HT-29 (cell line): ENCODE data around the gene OTULINL. TPM values are rescaled to one million over a fixed set of nuclear protein-coding genes. Genes with fewer than 3 reads are reported as not detected.
A peak's percentile ranks its signal among the peaks of the same experiment; 100 is the strongest.

Experiments
- DNase-seq: peaks from one replicate; pipeline ENCODE4 v3.0.0-alpha.2; 2015; ENCODE audit warnings: low spot score
- total RNA-seq: library from RNA; depleted of rRNA; stranded (reverse); fragments of >200 nt; shearing (Covaris generic); gene quantifications from 2 replicates; pipeline ENCODE4 v1.2.3, GENCODE V29; 2014

OTULINL gene
- total RNA-seq, 1 experiment from 2014 or later = 7.5 TPM

DNA sequence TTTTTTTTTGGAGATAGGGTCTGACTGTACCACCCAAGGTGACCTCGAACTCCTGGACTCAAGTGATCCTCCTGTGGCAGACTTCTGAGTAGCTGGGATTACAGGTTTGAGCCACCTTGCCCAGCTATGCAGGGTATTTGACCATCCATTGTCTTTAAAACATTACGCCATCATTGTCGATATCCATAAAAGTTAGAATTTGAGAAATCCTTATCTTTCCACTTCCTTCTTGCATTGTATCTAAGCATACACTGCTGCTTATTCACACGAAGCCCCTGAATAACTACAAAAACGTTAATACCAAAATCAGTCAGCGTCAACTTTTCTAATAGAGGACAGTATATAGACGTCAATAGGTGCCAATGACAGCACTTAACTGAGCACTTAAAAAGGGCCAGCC lies 5.4 kb upstream of the OTULINL start:
- no peak for DNase-seq

DNA sequence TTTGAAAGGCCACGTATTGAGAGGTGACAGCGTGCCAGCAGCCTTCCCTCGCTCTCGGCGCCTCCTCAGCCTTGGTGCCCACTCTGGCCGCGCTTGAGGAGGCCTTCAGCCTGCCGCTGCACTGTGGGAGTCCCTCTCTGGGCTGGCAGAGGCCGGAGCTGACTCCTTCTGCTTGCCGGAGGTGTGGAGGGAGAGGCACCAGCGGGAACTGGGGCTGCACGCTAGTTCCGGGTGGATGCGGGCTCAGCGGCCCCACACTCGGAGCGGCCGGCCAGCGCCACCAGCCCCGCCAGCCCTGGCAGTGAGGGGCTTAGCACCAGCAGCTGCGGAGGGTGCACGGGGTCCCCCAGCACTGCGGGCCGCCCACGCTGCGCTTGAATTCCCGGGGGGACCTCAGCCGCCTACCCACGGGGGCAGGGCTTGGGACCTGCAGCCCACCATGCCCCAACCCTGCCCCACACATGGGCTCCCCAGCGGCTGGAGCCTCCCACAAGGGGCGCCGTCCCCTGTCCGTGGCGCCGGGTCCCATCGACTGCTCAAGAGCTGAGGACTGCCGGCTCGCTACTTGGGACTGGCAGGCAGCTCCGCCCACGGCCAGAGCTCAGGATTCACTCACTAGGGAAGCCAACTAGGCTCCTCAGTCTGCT lies 4.4 kb upstream of the OTULINL start:
- DNase-seq = no peak

DNA sequence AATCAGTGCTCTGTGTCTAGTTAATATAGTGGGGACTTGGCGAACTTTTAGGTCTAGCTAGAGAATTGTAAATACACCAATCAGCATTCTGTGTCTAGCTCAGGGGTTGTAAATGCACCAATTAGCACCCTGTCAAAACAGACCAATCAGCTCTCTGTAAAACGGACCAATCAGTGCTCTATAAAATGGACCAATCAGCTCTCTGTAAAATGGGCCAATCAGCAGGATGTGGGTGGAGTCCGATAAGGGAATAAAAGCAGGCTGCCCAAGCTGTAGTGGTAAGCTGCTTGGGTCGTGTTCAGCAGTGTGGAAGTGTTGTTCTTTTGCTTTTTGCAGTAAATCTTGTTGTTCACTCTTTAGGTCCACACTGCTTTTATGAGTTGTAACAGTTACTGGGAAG lies 3.6 kb upstream of the OTULINL start:
- DNase-seq = no peak

DNA sequence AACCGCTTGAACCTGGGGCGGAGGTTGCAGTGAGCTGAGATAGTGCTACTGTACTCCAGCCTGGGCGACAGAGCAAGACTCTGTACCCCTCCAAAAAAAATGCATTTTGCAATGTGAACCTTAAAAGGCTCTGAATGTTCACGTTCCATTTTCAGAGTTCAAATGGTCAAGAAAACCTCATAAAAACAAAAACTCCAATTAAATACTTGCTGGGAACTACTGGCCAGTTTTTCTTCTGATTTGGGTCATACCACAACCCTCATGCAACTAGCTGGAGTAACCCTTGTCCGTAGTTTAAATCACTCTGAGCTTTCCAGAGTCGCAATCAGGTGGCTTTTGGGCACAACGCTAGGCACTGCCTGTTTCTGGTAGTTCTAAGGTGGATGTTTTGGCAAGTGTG lies 2.3 kb upstream of the OTULINL start:
- no peak for DNase-seq

DNA sequence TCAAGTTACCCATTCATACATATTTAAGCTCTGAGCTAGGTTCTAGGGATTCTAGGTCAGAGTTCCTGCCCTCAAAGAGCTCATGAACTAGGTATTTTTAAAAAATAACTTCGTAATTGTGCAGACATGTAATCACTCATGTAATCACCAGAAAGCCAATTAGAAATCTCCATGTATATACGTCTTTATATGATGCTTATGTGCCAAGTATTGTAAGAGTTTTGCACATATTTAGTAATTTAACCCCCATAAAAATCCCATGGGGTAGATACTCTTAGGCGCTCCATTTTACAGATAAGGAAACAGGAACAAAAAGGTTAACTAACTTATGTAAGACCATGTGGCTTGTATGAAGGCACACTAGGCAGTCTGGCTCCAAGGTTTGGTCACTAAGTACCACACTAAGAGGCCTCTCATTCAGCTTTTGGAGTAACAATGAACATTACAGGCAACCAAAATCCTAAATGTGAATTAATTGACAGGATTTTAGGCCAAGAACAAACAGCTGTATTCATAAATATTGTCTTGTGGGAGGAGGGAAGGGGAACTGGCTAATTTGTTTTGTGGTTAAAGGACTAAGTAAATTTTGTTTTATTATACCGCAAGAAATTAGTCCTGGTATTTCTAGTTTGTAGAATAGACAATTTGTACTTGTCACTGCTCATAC lies 1.7 kb upstream of the OTULINL start:
- peak; percentile 11 for DNase-seq

DNA sequence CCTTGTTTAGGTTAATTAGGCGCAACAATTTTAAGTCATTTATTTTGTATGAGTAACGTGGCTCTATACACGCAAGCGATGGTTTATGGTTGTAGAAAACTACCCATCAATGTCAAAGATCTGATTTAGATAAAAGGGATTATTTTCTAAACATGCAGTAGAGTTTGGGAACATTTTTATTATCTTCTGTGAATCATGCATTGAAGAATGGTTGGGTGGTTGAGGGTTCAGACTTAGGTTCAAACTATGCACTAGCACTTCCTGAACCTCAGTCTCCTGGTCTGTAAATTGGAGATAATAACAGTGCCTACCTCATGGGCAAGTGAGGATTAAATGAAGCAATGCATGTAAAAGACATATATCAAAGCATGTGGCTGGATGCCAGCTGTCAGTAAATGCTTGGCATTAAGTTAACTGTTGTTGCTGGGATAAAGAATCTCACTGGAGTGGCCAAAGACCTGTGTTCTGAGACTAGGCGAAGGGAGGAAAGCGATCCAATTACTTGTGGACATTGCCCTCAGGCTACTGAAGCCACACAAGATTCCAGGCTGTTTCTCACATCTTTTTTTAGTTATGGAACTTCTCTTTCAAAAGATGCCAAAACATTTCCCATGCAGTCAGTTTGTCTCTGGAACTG lies 1.1 kb upstream of the OTULINL start:
- peak; percentile 60 for DNase-seq

DNA sequence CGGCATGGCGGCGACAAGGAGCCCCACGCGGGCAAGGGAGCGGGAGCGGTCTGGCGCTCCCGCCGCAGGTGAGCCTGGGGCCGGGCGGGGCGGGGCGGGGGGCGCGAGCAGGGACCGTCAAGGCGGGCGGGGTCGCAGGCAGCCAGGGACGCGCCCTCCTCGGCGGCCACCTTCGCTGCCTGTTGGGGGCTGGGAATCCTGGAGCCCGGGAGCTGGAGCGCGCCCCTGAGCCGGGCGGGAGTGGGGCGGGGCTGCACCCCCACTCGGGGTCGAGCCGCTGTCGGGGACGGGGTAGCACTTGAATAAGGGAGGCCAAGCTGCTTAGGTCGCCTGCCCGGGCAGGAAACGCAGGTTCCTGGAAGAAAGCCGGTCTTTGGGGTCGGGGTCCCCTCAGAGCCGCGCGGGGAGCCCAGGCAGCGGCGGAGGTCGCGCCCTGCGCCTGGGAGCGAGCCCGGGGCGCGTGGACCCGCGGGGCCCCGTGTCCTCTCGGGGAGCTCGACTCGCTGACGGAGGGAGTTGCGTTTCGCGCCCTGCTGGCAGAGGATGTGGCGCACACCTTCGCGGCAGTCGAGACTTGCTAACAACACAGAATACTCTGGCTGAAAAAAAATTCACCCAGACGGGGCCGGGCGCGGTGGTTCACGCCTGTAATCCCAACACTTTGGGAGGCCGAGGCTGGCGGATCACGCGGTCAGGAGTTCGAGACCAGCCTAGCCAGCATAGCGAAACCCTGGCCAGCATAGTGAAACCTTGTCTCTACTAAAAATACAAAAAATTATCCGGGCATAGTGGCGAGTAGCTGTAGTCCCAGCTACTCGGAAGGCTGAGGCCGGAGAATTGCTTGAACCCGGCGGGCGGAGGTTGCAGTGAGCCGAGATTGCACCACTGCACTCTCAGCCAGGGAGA lies 552 bp downstream of the OTULINL start:
- peak; percentile 81 for DNase-seq

DNA sequence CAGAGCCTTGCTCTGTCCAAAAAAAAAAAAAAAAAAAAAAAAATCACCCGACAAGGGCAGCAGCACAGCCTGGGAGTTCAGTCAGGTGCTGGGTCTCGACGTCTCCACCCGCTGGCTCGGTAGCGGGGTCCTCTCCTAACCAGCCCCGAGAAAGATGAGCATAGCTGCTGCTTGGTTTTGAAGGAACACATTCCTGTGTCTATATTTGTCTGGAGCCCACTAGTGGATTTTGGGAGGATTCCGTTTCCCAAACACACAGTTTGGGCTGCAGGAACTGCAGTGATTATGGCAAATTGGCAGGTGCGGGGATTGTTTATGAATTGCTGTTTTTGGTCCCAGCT lies 1.2 kb downstream of the OTULINL start:
- DNase-seq = no peak

DNA sequence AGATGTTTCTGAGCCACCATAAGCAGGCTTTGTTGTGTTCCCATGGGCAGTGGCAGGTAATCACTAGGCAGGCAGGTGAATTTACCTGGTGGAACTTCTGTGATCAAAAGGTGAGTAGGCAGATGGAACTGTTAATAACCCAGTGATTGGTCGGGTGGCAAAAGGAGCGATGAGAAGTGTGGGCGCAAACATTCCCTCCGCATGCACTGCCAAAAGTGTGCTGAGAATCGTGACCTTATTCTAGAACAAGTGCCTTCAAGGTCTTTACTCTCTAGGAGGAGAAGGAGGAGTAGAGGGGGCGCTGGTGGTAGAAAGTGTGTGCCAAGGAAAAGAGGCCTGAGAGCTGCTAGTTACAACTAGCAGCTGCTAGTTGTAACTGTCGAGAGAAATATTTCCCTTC lies 3.3 kb downstream of the OTULINL start:
- DNase-seq = no peak

DNA sequence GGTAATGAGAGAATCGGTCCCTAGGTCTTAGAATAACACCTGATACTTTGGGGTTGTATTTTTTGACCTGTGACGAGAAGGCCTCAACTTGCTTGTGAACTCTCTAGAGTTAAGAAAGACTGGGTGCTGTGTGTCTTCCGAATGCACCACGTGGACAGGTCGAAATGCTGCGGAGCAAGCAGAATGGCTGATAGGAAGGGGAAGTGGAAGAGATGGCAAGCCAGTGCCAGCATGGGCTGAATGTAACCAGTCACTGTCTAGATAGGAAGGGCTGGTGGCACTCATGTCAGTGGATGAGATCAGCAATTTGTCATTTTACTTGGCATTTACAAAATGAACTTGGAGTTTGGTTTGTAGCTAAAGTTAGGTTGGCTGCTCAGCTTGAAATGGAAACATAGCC lies 5.6 kb downstream of the OTULINL start:
- DNase-seq = no peak

DNA sequence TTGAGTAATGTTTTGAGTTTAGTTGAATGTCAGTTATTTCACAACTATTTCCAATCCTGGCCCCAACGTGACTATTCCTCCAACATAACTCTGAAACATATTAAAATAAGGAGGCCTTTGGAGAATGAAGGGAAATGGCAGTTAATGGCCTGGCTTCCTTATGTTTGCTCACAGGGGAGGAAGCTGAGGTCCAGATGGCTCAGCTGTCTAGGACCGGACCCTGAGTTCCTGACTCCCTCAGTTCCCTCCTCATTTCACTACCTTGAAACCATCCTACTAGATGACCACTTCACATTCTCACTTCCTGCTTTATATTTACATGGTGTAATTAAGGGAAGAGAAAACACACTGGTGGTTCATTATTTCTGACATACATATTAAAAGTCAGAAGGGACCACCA lies 6.6 kb downstream of the OTULINL start:
- DNase-seq = no peak

DNA sequence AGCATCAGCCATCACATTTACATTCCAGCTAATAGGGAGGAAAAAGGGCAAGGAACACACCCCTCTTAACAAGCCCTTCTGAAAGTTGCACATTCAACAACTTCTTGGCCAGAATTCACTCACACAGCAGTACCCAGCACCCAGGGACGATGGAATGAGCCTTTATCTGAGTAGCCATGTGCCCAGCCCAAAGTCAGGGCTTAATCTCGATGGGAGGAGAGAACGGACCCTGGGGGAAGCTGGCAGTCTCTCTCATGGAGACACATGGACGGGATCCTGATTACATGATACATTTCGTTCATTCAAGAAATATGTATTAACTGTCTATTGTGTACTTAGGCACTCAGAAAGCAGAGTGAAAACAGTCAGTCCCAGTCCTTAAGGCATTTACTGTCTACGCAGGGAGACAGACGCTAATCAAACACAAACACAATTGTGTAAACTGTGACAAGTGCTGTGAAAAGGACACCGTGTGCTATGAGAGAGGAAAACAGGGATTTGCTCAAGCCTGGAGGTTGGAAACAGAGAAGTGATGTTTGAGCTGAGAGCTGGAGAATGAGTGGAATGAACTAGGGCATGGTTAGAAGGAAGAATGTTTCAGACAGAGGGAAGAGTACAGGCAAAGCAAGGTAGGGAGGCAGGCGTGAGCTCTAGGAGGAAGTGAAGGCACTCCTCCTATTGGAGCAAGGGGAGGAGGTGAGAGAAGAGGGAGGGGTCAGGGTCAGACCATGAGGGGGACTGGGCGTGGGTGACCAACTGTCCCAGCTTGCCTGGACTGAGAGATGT lies 7.4 kb downstream of the OTULINL start:
- no peak for DNase-seq

DNA sequence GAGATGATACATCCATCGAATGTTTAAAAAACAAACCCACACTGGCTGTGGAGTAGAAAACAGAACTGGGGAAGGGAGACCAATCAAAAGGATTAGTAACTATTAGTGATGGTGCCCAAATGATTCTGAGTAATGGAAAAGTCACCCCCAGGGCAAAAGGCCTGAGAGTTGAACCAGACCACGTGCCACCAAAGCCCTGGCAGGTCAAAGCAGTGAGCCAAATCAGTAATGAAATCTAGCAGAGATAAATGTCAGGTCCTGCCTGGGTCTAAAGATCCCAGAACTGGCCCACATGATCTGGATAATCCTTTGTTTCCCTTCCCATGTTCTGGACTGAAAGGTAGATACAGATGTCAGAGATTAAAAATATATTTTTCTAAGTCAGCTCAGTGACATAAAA lies 9.4 kb downstream of the OTULINL start:
- DNase-seq = no peak

DNA sequence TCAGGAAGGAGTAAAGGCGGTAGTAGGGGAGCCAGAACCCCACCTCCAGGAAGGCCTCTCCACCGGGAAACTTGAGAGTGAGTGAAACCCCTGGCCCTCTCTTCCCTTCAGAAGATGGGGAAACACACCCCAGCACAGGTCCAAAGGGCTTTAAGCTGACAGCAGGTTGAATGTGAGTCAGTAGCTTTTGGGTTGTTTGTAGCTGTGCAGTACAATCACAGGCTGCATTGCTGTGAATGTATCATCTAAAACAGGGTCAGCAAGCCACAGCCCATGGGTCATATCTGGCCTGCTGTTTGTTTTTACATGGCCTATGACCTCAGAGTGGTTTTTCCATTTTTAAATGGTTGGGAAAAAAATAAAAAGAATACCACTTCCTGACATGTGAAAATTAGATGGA lies 10.0 kb downstream of the OTULINL start:
- no peak for DNase-seq

DNA sequence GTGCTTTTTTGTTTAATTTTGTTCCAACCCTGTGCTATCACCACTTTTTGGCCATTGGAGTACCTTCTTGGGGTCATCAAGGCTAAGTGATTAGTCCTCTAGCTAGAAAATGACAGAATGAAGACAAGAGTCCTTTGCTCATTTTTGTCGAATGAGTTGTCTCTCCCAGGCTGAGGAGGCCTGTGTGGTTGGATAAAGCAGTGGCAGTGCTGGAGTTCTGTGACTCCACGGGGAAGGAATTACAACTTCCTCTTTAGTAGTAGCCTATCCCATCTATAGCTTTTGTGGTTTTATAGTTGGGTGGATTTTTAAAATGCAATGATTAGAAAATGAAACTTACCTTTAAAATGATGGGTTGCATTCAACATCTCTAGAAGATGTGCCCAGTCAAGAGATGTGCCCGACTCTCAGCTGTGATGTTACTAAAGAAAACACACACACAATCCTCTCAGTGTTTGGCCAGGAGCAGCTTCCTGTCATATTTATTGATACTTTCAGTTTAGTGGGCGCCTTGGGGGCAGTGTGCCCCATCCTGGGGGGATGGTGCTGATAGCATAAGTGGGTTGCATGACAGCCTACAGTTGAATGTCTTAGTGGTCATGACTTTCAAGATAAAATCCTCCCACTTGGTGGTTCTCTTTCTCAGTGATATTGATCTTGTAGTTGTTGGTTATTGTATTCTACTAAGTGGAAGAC lies 11.9 kb downstream of the OTULINL start:
- DNase-seq = no peak

DNA sequence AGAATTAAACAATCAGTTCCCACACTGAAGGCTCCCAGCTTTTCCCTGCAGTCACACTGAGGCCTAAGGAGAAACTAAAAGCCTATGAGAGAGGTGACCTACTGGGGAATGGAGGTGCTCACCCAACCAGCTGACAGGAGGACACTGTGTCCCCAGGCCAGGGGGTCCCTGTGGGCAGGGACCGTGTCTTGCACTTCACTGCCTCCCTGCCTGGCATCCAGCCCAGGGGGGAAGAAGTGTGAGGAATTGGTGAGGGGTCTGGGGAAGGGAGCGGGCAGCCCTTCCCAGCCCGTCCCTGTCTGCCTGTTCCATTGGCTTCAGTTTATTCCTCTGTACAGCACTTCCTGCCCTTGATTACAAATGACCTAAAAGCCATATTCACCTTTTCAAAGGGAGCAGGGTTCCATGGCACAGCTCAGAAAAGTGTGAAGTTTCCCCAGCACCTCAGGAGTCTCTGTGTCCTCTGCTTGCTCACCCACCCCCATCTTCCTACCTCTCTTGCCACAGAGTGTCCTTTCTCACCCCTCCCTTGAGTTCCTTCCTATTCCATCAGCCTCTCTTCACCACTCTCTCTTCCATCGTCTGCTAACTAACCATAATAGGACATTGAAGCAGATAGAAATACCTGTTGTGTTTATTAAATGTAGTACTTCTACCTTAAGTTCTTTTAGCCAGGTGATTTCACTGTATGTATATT lies 12.9 kb downstream of the OTULINL start:
- DNase-seq = no peak

DNA sequence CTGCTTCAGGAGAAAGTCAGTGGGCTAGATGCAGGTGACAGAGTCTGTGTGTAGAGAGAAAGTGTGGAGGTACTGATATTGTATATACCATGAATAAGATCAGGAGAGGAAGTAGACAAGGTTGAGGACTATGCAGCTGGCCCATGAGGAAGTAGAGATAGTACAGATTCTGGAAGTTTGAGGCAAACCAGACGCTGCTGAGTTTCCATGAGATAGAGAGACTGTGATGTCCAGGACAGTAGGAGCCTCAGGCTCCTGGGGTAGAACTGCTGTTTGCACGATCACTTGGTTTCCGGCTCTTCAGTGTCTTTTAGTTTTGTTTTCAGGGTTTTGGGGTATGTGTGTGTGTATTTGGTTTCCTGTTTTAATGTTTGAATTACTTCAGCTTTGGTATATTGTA lies 13.6 kb downstream of the OTULINL start:
- no peak for DNase-seq

DNA sequence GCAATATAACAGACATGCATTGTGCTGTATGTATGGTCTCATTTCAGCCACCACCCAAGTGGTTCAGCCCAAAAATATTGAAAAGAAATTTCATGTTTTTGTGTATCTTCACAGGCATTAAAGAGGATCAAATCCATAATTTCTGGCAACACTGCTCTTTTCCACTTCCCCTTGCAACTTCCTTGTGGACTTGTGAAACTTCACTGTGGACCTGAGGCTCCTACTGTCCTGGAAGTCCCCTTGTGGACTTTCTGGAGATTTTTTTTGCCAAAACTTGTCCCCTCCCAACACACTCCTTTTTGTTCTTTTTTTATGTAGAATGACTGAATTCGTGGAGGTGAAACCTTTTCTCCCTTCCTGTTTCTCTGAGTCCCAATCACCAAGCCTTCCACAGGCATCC lies 14.3 kb downstream of the OTULINL start:
- no peak for DNase-seq

DNA sequence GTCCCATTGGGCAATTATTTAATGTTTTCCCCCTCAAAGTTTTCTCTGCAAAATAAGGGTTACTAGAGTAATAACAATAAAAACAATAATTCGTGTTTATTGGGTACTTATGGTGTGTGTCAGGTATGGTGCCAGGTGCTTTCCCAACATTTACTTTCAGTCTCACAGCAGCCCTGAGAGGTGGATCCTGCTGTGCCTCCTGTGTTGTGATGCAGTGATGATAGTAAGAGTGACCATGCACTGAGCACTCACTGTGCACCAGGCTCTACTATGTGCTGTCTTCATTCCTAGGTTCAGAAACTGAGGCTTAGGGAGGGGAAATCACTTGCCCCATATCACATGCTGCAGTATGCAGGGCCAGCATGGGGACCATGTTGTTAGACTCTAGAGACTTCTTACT lies 15.5 kb downstream of the OTULINL start:
- DNase-seq = no peak

DNA sequence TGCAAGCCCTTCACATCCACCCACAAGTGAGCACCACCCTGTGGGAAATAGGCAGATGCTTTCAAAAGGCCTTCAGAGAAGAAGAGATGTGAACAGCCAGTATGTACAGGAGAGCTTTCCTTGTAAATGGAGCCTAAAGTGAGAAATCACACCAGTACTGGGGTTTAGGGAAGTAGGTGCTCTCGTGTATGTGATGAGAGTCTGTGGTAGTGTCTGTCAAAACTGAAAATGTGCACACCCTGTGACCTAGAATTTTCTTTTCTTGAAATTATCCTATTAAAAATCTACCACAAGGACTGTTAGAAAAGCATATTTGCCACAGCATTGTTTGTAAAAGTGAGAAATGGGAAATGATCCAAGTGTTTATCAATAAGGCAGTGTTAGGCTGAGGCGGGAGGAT lies 16.6 kb downstream of the OTULINL start:
- no peak for DNase-seq
